Uterus (tissue), 4 donors: ENCODE data around the gene ZGPAT. TPM values are rescaled to one million over a fixed set of nuclear protein-coding genes. Genes with fewer than 3 reads are reported as not detected.

ENCODE experiments used
- DNase-seq, 2 donors: peaks; one replicate each; pipeline ENCODE4 v3.0.0-alpha.2; 2019 to 2020
- H3K27ac ChIP-seq, 2 donors: fragments of 200-600 bp; sonication (generic); 1 replicate in 1 of 2; 2 replicates in 1 of 2; pipeline ENCODE4 v1.5.1; 2016 to 2018
- H3K27me3 ChIP-seq, 2 donors: fragments of 200-600 bp; sonication (generic); one replicate each; pipeline ENCODE4 v1.5.1; 2018 to 2019; ENCODE audit warnings: control low read depth in 1 of 2
- H3K36me3 ChIP-seq, 2 donors: fragments of 200-600 bp; sonication (generic); one replicate each; pipeline ENCODE4 v1.5.1; 2019; ENCODE audit warnings: control low read depth in 1 of 2
- H3K4me1 ChIP-seq, 2 donors: fragments of 200-600 bp; sonication (generic); one replicate each; pipeline ENCODE4 v1.5.1; 2018 to 2019; ENCODE audit warnings: control low read depth in 1 of 2
- H3K4me3 ChIP-seq, 2 donors: fragments of 200-600 bp; sonication (generic); 1 replicate in 1 of 2; 2 replicates in 1 of 2; pipeline ENCODE4 v1.5.1; 2018 to 2019; ENCODE audit warnings: mild to moderate bottlenecking in 1 of 2
- H3K9me3 ChIP-seq, 2 donors: fragments of 200-600 bp; sonication (generic); one replicate each; pipeline ENCODE4 v1.5.1; 2019; ENCODE audit warnings: control low read depth in 1 of 2
- POLR2A ChIP-seq, 2 donors: fragments of 450-650 bp; IDR thresholded peaks; one replicate each; pipeline ENCODE4 v1.6.1; 2016; ENCODE audit warnings: antibody characterized with exemption in 2 of 2, mild to moderate bottlenecking in 1 of 2, moderate library complexity in 1 of 2
- intact Hi-C: fragments of 100-400 bp; cut with DNase I; formaldehyde crosslinking; loops from one replicate; pipeline ENCODE4 v1.15.1; 2023; ENCODE audit warnings: low total_unique reads
- total RNA-seq, 4 donors: library from RNA; depleted of rRNA in 3 of 4; stranded (reverse); fragments of >200 nt in 3 of 4; gene quantifications; one replicate each; pipeline versions ENCODE4 v1.1.0 to v1.2.4, GENCODE V29; 2014 to 2023
- TF ChIP-seq, protein P1 (sequence below), 4 experiments: fragments of 200-600 bp in 2 of 4; fragments of 450-650 bp in 2 of 4; sonication (generic) in 2 of 4; IDR thresholded peaks; one replicate each; pipeline ENCODE4 v1.5.1; 2016 to 2019; ENCODE audit warnings: antibody characterized with exemption in 4 of 4, mild to moderate bottlenecking in 2 of 4, moderate library complexity in 1 of 4
- donor health status: DM: yes; HTN: yes; CAD: no.

ZGPAT gene
- total RNA-seq, 4 donors from 2014 or later: 1.5 to 37.9 (median 15.3) TPM

DNA sequence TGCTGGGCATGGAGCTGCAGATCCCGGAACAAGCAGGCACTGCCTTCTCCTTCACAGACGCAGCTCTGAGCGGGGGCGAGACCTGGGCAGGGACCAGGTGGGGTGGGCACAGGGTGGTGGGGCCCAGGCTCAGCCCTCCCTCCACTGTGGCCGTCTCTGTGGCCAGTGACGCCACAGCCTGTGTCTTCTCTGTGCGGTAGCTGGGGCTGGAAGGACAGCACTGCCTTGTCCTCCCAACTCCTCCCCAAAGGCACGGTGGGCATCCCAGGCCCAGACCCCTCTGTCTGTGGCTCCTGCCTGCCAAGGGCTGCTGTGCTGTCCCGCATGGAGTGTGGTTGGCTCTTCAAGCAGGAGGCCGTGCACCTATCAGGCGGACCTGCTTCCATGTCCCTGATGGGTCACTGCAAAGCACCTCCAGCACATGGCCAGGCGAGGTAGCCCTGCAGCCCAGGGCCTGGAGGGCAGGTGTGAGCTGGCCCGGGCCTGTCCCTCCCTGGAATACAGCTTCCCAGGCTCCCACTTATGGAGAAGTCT, 26.2 kb upstream of the ZGPAT start:
- TF ChIP-seq POLR2A (IDR thresholded peaks at IDR 0.05): no peak
- TF ChIP-seq, protein P1, sequence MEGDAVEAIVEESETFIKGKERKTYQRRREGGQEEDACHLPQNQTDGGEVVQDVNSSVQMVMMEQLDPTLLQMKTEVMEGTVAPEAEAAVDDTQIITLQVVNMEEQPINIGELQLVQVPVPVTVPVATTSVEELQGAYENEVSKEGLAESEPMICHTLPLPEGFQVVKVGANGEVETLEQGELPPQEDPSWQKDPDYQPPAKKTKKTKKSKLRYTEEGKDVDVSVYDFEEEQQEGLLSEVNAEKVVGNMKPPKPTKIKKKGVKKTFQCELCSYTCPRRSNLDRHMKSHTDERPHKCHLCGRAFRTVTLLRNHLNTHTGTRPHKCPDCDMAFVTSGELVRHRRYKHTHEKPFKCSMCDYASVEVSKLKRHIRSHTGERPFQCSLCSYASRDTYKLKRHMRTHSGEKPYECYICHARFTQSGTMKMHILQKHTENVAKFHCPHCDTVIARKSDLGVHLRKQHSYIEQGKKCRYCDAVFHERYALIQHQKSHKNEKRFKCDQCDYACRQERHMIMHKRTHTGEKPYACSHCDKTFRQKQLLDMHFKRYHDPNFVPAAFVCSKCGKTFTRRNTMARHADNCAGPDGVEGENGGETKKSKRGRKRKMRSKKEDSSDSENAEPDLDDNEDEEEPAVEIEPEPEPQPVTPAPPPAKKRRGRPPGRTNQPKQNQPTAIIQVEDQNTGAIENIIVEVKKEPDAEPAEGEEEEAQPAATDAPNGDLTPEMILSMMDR (IDR thresholded peaks at IDR 0.05): no peak
- peak overlapping the region; percentile 82 to 86 for H3K27ac ChIP-seq
- H3K27me3 ChIP-seq: no peaks in the 10 kb centered on the region
- peaks cover 3 to 13% of the 10 kb centered on the region in 2 donors for H3K4me1 ChIP-seq
- no peak for DNase-seq
- intact Hi-C loops: no loop called here
- no peak overlapping the region for H3K4me3 ChIP-seq
- no peaks in the 10 kb centered on the region for H3K9me3 ChIP-seq
- no peaks in the 10 kb centered on the region for H3K36me3 ChIP-seq

DNA sequence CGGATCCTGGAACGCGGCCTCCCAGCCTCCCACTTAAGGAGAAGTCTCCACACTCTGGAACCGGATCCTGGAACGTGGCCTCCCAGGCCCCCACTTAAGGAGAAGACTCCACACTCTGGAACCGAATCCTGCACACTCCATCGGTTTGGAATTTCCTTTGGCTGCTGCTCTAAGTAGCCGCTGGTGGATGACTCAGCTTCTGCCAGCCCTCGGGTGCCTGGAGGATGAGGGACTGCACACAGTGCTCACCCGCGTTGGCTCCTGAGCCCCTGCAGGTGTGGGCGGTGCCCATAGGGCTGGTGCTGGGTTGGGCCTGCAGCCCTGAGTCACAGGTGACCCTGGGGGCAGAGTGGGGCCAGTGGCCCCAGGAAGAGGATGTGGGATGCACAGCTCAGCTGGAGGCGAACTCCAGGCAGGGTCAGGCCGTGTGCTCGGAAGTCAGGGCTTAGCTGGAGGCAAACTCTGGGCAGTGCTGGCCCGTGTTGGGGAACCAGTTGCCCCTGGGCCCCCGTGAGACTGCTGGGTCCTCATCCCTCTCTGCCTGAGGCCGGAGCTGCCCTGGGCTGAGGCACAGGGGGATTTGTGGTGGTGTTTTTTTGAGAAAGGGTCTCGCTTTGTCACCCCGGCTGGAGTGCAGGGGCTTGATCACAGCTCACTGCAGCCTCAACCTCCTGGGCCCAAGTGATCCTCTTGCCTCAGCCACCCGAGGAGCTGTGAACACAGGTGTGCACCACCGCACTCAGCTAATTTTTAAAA, 25.3 kb upstream of the ZGPAT start:
- H3K36me3 ChIP-seq: no peaks in the 10 kb centered on the region
- H3K27ac ChIP-seq: peak overlapping the region; percentile 82 to 86
- H3K4me3 ChIP-seq: no peak overlapping the region
- intact Hi-C loops: no loop called here
- H3K27me3 ChIP-seq: no peaks in the 10 kb centered on the region
- DNase-seq: peak; percentile 76 to 78
- TF ChIP-seq POLR2A (IDR thresholded peaks at IDR 0.05): no peak
- TF ChIP-seq, protein P1 (IDR thresholded peaks at IDR 0.05): no peak
- H3K4me1 ChIP-seq: peaks cover 3 to 20% of the 10 kb centered on the region in 2 donors
- no peaks in the 10 kb centered on the region for H3K9me3 ChIP-seq

DNA sequence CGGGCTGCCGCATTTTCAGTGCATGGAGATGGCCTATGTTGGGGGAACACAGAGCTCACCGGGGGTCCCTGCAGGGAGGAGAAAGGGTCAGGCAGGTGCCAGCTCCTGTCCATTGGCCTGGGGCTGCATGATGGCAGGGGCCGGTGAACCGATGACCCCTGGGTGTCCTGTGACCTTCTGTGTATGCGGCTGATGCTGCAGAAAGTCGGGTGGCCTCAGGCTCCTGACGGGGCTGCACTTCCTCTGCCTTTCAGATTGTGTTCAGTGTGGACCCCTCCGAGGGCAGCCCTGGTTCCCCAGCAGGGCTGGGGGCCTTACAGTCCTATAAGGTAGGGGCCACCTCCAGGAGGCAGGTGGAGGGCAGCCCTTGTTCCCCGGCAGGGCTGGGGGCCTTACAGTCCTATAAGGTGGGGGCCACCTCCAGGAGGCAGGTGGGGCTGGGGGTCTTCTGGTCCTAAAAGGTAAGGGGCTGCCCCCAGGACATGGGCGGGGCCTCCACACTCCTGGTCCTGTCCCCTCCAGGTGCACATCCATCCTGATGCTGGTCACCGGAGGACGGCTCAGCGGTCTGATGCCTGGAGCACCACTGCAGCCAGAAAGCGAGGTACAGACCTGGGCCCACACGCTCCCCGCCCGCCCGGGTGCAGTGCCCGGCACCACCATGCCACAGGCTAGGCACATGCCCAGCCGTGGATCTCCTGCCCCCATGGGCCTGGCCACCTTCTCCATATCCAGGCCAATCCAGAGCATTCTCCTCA, 22.4 kb upstream of the ZGPAT start:
- intact Hi-C loops: no loop called here
- H3K27me3 ChIP-seq: no peaks in the 10 kb centered on the region
- H3K36me3 ChIP-seq: no peaks in the 10 kb centered on the region
- H3K4me3 ChIP-seq: no peak overlapping the region
- peak overlapping the region; percentile 66 to 79 for H3K27ac ChIP-seq
- H3K9me3 ChIP-seq: no peaks in the 10 kb centered on the region
- peaks cover 3 to 20% of the 10 kb centered on the region in 2 donors for H3K4me1 ChIP-seq
- no peak for DNase-seq
- no peak for TF ChIP-seq POLR2A (IDR thresholded peaks at IDR 0.05)
- TF ChIP-seq, protein P1 (IDR thresholded peaks at IDR 0.05): no peak

DNA sequence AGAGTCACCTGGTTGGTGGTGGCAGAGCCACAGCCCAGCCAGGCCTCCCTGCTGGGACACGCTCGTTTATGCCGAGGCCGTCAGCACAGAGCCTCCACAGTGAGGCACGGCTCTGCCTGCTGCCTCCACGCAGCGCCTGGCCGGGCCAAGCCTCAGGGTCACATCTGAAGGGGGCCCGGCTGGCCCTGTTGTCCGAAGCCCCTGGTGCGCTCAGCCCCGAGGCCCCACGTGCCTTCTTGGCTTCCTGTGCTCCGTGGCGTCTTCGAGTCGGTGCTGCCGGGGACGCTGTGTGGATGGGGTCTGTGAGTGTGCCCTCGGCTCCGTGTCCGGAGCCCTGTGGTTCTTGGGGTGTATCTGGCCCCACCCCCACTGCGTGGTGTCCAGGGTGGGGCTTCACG, 21.7 kb upstream of the ZGPAT start:
- H3K27me3 ChIP-seq: no peaks in the 10 kb centered on the region
- no peaks in the 10 kb centered on the region for H3K36me3 ChIP-seq
- H3K4me3 ChIP-seq: no peak overlapping the region
- peaks cover 3 to 20% of the 10 kb centered on the region in 2 donors for H3K4me1 ChIP-seq
- TF ChIP-seq, protein P1 (IDR thresholded peaks at IDR 0.05): no peak
- TF ChIP-seq POLR2A (IDR thresholded peaks at IDR 0.05): no peak
- no peaks in the 10 kb centered on the region for H3K9me3 ChIP-seq
- intact Hi-C loops: no loop called here
- no peak for DNase-seq
- peak overlapping the region; percentile 66 to 79 for H3K27ac ChIP-seq
